GM19438 (cell line): ENCODE results near the gene UST.
"Not testable (repeated sequence)": the region's sequence is repeated elsewhere in the genome, so short reads cannot be mapped to it uniquely, and the experiment has no call there.

Experiments used
- ATAC-seq: cut with Tn5 transposase; IDR thresholded peaks from one replicate; pipeline ENCODE4 v1.9.1; 2021; ENCODE audit warnings: low read depth; ENCODE audit not compliant: unreplicated experiment

UST gene

DNA sequence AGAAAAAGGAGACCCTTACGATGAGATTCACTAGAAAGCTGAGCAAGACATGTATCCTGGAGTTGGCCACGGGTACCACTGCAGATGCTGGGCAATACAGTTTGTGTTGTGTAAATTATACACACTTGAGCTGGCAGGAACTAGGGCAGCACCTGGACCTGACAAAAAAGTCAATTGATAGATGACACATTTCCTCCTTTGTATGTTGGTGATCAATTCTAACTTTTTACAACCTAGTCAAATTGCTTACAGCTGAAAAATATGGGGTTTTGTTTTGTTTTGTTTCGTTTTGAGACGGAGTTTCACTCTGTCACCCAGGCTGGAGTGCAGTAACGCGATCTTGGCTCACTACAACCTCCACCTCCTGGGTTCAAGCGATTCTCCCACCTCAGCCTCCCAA is 108.9 kb downstream of the UST start:
- ATAC-seq: no peak

GRCh38 chr6:148857798-148858390 is 111.1 kb downstream of the UST start:
- no peak for ATAC-seq

DNA sequence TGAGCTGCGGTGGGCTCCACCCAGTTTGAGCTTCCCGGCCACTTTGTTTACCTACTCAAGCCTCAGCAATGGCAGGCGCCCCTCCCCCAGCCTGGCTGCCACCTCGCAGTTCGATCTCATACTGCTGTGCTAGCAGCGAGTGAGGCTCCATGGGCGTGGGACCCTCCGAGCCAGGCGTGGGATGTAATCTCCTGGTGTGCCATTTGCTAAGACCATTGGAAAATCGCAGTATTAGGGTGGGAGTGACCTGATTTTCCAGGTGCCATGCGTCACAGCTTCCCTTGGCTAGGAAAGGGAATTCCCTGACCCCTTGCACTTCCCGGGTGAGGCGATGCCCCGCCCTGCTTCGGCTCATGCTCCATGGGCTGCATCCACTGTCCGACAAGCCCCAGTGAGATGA is 117.3 kb downstream of the UST start:
- ATAC-seq: not testable (repeated sequence)

DNA sequence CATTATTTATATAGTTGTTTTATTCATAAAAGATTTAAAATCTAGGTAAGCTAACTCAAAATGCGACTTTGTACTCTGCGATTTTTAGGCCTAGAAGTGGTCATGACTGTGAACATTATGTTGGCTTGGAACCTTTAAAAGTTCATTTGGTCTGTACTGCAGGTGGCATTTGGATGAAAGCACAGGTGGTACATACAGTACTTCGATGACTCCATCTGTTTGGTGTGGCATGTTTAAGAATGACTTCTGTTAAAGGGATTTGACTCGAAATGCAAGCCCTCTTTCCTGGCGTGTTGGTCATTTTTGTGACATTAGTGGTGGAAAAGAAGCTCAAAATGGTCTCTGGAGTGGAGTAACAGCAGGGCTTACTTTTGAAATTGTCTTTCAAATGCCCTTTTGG is 118.1 kb downstream of the UST start:
- no peak for ATAC-seq

DNA sequence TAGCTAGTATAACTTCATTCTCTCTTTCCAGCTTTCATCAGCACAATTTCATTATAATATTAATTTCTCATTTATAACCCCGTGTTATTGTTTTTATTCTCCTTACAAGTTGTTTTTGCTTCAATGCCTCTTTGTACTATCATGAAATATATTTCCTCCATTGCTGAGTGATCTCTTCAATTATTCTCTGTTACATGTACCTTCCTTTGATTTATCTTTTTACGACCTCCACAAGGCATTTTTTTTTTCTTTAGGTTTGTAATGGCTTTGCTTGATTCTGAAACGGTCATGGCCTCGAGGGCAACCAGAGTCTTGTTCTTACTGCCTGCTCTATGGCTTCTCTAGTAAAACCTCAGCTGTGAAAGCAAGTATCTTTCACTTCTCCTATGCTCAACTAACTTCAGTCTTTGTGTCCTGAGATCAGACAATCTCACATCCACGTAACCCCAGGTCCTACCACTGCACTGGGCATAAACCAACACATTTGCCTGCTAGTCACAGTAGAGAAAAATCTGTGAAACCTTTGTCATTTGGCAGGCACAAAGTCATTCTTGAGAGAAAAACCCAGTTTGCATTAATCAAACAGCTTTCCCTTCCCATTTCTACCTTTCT is 119.9 kb downstream of the UST start:
- ATAC-seq: peak; percentile 90

GRCh38 chr6:148867862-148868261 is 121.0 kb downstream of the UST start:
- no peak for ATAC-seq

DNA sequence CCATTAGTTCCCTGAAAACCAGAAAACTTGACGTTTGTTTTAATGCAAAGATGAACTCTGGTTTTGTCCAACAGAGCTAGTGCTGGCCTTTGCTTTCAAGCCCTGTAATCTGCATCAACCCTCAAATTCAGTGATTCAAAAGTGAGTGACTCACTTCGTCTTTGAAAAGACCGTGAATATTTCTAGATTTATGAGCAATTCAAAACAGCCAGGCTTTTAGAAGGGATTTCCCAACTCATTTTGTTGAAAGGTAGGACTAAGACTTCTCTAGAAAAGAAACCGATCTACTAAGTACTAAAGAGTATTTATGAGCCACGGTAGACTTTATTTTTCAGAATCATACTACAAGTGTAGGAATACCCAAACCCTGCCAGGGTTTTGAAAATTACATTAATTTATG is 121.5 kb downstream of the UST start:
- no peak for ATAC-seq

GRCh38 chr6:148868901-148869300 is 122.1 kb downstream of the UST start:
- ATAC-seq: no peak

DNA sequence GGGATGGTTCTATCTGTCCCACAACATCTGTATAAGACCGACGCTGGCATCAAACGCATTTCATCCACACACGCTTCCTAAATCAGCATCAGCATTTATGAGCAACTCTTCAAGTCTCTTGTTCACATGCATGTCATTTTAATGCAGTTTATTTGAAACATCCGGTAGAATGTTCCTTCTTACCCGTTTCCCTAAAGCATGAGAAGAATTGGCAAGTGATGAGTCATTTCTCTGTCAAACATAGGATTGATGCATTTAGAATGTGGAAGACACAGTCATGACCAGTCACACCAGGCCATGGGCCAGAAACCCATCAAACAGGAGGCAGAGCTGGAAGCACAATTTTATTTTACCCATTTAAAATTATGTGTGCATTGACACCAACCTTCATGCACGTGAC is 122.8 kb downstream of the UST start:
- ATAC-seq: no peak

GRCh38 chr6:148873154-148873553 is 126.3 kb downstream of the UST start:
- no peak for ATAC-seq

DNA sequence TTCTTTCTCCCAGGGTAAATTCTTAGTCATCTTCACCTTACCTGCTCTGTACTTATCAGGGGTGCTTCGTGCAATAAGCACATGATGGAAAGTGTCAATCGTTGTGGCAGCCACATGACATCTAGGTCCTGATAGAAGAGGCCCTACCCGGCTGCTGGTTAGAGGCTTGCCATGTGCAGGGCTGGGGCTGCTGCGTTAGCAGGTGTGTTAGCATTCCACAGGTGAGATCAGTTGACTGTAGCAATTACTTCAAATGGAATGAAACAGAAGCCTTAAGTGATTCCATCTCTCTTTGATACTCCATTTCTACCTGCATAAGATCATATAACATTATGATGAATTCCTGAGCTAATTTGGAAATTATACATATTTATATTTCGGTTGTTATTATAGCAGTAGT is 127.0 kb downstream of the UST start:
- no peak for ATAC-seq

GRCh38 chr6:148874698-148875293 is 128.0 kb downstream of the UST start:
- ATAC-seq: no peak

GRCh38 chr6:148878683-148879082 is 131.9 kb downstream of the UST start:
- no peak for ATAC-seq

DNA sequence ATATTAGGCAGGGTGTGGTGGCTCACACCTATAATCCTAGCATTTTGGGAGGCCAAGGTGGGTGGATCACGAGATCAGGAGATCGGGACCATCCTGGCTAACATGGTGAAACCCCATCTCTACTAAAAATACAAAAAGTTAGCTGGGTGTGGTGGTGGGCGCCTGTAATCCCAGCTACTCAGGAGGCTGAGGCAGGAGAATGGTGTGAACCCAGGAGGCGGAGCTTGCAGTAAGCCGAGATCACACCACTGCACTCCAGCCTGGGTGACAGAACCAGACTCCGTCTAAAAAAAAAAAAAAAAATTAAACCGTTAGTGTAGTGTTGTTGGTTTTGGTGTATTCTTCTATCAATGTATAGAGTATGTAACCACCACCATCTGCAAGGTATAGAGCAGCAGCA is 133.9 kb downstream of the UST start:
- ATAC-seq: not testable (repeated sequence)

DNA sequence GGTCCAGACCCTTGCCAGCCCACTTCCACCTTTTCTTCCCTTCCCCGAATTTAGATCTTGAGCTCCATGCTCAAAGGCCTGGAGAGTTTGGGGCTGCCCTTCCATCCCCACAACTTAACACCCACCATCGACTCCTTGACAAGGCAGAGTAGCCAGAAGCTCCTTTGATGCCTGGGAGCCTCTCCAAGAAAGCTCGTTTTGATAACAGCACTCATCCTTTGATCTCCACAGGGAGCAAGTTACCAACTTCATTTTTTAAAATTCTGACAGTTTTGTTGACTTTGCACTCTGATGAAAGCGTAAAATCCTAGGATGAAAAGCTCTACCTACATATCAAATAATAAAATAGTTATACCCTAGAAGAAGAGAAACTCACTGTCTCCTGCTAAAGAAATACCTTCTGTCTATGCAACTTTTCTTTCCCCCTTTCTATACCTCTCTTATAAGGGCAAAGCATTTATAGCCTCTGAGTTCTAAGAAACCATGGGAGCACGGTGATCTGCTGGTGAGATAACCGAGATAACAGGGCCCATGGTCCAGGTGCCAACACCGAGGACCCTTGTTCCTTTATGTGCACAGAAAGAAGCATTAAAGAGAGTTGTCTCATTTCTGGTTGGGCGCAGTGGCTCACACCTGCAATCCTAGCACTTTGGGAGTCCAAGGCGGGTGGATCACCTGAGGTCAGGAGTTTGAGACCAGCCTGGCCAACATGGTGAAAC is 134.9 kb downstream of the UST start:
- ATAC-seq: no peak

DNA sequence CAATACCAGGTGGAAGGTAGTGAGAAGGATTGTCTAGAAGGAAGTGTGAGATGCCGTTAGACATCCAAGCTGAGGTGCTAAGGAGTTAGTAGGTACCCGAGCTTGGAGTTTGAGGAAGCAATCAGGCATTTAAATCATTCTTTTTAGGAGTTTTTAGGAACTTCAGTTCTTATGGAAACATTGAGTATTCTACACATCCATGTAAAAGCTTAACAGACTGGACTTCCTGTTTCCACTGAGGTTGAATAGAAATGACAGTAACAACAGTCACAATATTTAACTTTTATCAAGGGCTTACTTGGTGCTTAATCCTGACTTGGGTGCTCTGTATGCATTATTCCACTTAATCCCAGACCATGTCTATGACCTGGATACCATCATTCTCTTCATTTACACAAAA is 136.4 kb downstream of the UST start:
- no peak for ATAC-seq

GRCh38 chr6:148884461-148884860 is 137.6 kb downstream of the UST start:
- no peak for ATAC-seq

GRCh38 chr6:148885136-148885865 is 138.5 kb downstream of the UST start:
- ATAC-seq: no peak

- no peak for ATAC-seq
Observed at GRCh38 chr6:148885925-148886845, 139.4 kb downstream of the UST start.

DNA sequence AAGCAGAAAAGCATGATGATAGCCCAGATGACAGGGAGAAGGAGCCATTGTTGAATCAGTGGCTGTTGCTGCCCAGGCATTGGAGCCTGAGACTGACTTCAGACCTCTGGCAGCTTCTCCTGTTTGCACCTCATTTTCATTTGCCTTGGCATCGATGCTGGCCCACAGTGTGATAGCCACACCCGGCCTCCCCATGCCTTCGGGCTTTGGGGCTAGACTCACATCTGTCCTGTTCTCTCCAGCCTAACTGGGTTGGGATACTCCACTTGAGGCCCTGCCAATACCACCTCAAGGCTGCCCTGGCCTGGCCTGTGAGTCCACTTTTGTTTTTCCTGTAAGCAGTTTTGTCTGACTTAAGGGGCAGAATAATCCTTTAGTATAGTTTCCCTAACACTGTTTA is 140.4 kb downstream of the UST start:
- ATAC-seq: no peak
